Astrocyte (in vitro differentiated cells and primary cell): ENCODE results near the gene GAL3ST1.

Source experiments
- CTCF ChIP-seq: IDR thresholded peaks from 2 replicates; pipeline ENCODE4 v1.5.1; 2011; ENCODE audit warnings: low read depth, mild to moderate bottlenecking, inconsistent platforms, low read length, moderate library complexity; ENCODE audit not compliant: insufficient read depth
- EZH2 ChIP-seq: IDR thresholded peaks from 2 replicates; pipeline ENCODE4 v1.6.1; 2012; ENCODE audit warnings: mild to moderate bottlenecking, low read length, inconsistent platforms; ENCODE audit not compliant: insufficient read depth

- no peak for TF ChIP-seq CTCF
- no peak for TF ChIP-seq EZH2
Observed at GRCh38 chr22:30506507-30506968, 67.9 kb downstream of the GAL3ST1 start.
